DND-41 (cell line): ENCODE data around the gene PACSIN1.

Experiments
- ATAC-seq: fragments of 200-7000 bp; cut with Tn5 transposase; 3 replicates; pipeline ENCODE4 v1.9.1; 2021; ENCODE audit warnings: low read depth; ENCODE audit not compliant: insufficient read depth
- DNase-seq: peaks from one replicate; pipeline ENCODE4 v3.0.0-alpha.2; 2020
- H2AFZ ChIP-seq: 2 replicates; pipeline ENCODE4 v1.6.0; 2012; ENCODE audit warnings: low read depth, low read length
- H3K27ac ChIP-seq: 2 replicates; pipeline ENCODE4 v1.5.1; 2012; ENCODE audit warnings: low read length, inconsistent platforms
- H3K27me3 ChIP-seq: fragments of 200-600 bp; sonication (generic); 2 replicates; pipeline ENCODE4 v1.6.0; 2012; ENCODE audit warnings: low read length, mild to moderate bottlenecking, inconsistent platforms; ENCODE audit not compliant: insufficient read depth, poor library complexity
- H3K36me3 ChIP-seq: 2 replicates; pipeline ENCODE4 v1.5.1; 2012; ENCODE audit warnings: low read length, inconsistent platforms; ENCODE audit not compliant: insufficient read depth
- H3K4me1 ChIP-seq: 2 replicates; pipeline ENCODE4 v1.5.1; 2012; ENCODE audit warnings: mild to moderate bottlenecking, low read length; ENCODE audit not compliant: insufficient read depth
- H3K4me2 ChIP-seq: 2 replicates; pipeline ENCODE4 v1.6.0; 2012; ENCODE audit warnings: mild to moderate bottlenecking, moderate library complexity, low read length, inconsistent platforms; ENCODE audit not compliant: insufficient read depth
- H3K4me3 ChIP-seq, 2 experiments: fragments of 200-600 bp in 1 of 2; shearing (Covaris generic) in 1 of 2; 2 replicates each; pipeline ENCODE4 v1.5.1; 2012 to 2016; ENCODE audit warnings: inconsistent platforms in 2 of 2, low read length in 2 of 2, mild to moderate bottlenecking in 2 of 2, low read depth in 1 of 2, moderate library complexity in 1 of 2
- H3K79me2 ChIP-seq: 2 replicates; pipeline ENCODE4 v1.6.0; 2012; ENCODE audit warnings: low read length, inconsistent platforms; ENCODE audit not compliant: insufficient read depth
- H3K9ac ChIP-seq: 2 replicates; pipeline ENCODE4 v1.6.0; 2012; ENCODE audit warnings: low read depth, mild to moderate bottlenecking, inconsistent platforms, low read length, moderate library complexity
- H3K9me3 ChIP-seq: 2 replicates; pipeline ENCODE4 v1.5.1; 2012; ENCODE audit warnings: low read length, moderate library complexity, mild to moderate bottlenecking, inconsistent platforms; ENCODE audit not compliant: insufficient read depth, severe bottlenecking
- H4K20me1 ChIP-seq: 2 replicates; pipeline ENCODE4 v1.6.0; 2012; ENCODE audit warnings: low read length; ENCODE audit not compliant: insufficient read depth
- CTCF ChIP-seq: IDR thresholded peaks from 2 replicates; pipeline ENCODE4 v1.5.1; 2012; ENCODE audit warnings: borderline replicate concordance, low read length, moderate library complexity, mild to moderate bottlenecking; ENCODE audit not compliant: poor library complexity, severe bottlenecking; ENCODE audit errors: extremely low read depth
- EZH2 ChIP-seq: IDR thresholded peaks from 3 replicates; pipeline ENCODE4 v1.6.1; 2012; ENCODE audit warnings: borderline replicate concordance, low read depth, mild to moderate bottlenecking, moderate library complexity, low read length, inconsistent platforms; ENCODE audit not compliant: severe bottlenecking

PACSIN1 gene

GRCh38 chr6:34549804-34550202 lies 83.9 kb downstream of the PACSIN1 start:
- Histone ChIP-seq H3K27ac (no peak overlapping the region), H3K27me3 (no peaks in the 10 kb centered on the region), H3K79me2 (no peaks in the 10 kb centered on the region), H2AFZ (no peak overlapping the region), H3K4me2 (no peak overlapping the region), H3K9me3 (no peaks in the 10 kb centered on the region), H3K4me3 (no peak overlapping the region), H4K20me1 (0 out of 2 replicates have a peak, but pooled peaks cover 4% of the 10 kb centered on the region), H3K4me1 (no peaks in the 10 kb centered on the region), H3K9ac (no peak overlapping the region), H3K36me3 (no peaks in the 10 kb centered on the region)
- no peak for ATAC-seq
- DNase-seq: no peak
- TF ChIP-seq EZH2: no peak
- TF ChIP-seq CTCF: no peak

GRCh38 chr6:34551720-34552119 lies 85.8 kb downstream of the PACSIN1 start:
- DNase-seq: no peak
- no peak for ATAC-seq
- H3K9ac ChIP-seq: no peak overlapping the region
- no peak overlapping the region for H3K4me3 ChIP-seq
- H3K27ac ChIP-seq: no peak overlapping the region
- no peaks in the 10 kb centered on the region for H3K79me2 ChIP-seq
- H3K4me1 ChIP-seq: no peaks in the 10 kb centered on the region
- H2AFZ ChIP-seq: no peak overlapping the region
- no peaks in the 10 kb centered on the region for H3K36me3 ChIP-seq
- peaks cover 5% of the 10 kb centered on the region; the same call in 1 of the 2 replicates for H4K20me1 ChIP-seq
- no peaks in the 10 kb centered on the region for H3K9me3 ChIP-seq
- no peaks in the 10 kb centered on the region for H3K27me3 ChIP-seq
- TF ChIP-seq EZH2: no peak
- no peak for TF ChIP-seq CTCF
- H3K4me2 ChIP-seq: no peak overlapping the region

- no peak for ATAC-seq
- H3K4me3 ChIP-seq: no peak overlapping the region
- H3K4me2 ChIP-seq: no peak overlapping the region
Measured at GRCh38 chr6:34552620-34553019, 86.7 kb downstream of the PACSIN1 start.

More at GRCh38 chr6:34552620-34553019, 86.7 kb downstream of the PACSIN1 start:
- Histone ChIP-seq H4K20me1 (peaks cover 8% of the 10 kb centered on the region; the same call in 1 of the 2 replicates), H2AFZ (no peak overlapping the region), H3K9me3 (no peaks in the 10 kb centered on the region), H3K27me3 (no peaks in the 10 kb centered on the region), H3K36me3 (no peaks in the 10 kb centered on the region), H3K27ac (no peak overlapping the region), H3K4me1 (no peaks in the 10 kb centered on the region), H3K79me2 (no peaks in the 10 kb centered on the region), H3K9ac (no peak overlapping the region)
- DNase-seq: no peak
- TF ChIP-seq CTCF (no peak), EZH2 (no peak)
